Measurements from ENCODE around the gene CACNA1S. TPM values are rescaled to one million over a fixed set of nuclear protein-coding genes. Genes with fewer than 3 reads are reported as not detected.

Gene CACNA1S
- total and polyA plus RNA-seq, 2 of the 8 experiments (the other 6 are each of a cell fraction or from before 2014, with no cell fraction given): 0.06 TPM; not detected in 1

- CTCF ChIA-PET (ENCODE audit: partially characterized antibody): interaction anchor here (5.9 to 23.5 kb wide), 2 partner anchors 13 to 19 kb away, joined by 56 to 532 read pairs; no protein-coding TSS in a partner anchor
- FAIRE-seq: no peak
- peak overlapping the region; percentile 61; the same call in 1 of the 2 replicates for H2AK5ac ChIP-seq (ENCODE audit: low read depth, low read length)
- no peak for TF ChIP-seq MAFK (IDR thresholded peaks at IDR 0.05; ENCODE audit: low read depth, low read length)
- TF ChIP-seq CBX5 (IDR thresholded peaks at IDR 0.05; ENCODE audit: low read depth, low read length): no peak
- no peak for TF ChIP-seq SUZ12 (IDR thresholded peaks at IDR 0.05; ENCODE audit: low read length)
- no peak for TF ChIP-seq POU5F1 (IDR thresholded peaks at IDR 0.05; ENCODE audit: low read depth, low read length)
- no peak for TF ChIP-seq GABPA (IDR thresholded peaks at IDR 0.05; ENCODE audit: borderline replicate concordance, insufficient read depth, low read length)
- TF ChIP-seq ASH2L (IDR thresholded peaks at IDR 0.05; ENCODE audit: low read length): no peak
- TF ChIP-seq E2F6 (IDR thresholded peaks at IDR 0.05): no peak
- no peak for TF ChIP-seq CHD1 (IDR thresholded peaks at IDR 0.05; ENCODE audit: low read depth, low read length)
- no peak for TF ChIP-seq KDM1A (IDR thresholded peaks at IDR 0.05; ENCODE audit: borderline replicate concordance, low read length)
- no peak for TF ChIP-seq ATF2 (IDR thresholded peaks at IDR 0.05; ENCODE audit: low read length)
- TF ChIP-seq KDM4A (IDR thresholded peaks at IDR 0.05; ENCODE audit: low read depth, low read length, severe bottlenecking): no peak
Measured at GRCh38 chr1:201007481-201007880, 104.7 kb downstream of the CACNA1S start.

More at GRCh38 chr1:201007481-201007880, 104.7 kb downstream of the CACNA1S start:
- H2AFZ ChIP-seq (ENCODE audit: low read length): no peak overlapping the region
- H3K23ac ChIP-seq (ENCODE audit: insufficient read length): no peak overlapping the region
- H3K27ac ChIP-seq (ENCODE audit: low read depth, low read length): no peak overlapping the region
- H3K4ac ChIP-seq (replicated peaks; ENCODE audit: insufficient read length, low read depth, low read length): no peak overlapping the region
- no peak for DNase-seq (ENCODE audit: low read depth in 1 of 2, low spot score in 2 of 2)
- peaks cover 6 to 14% of the 10 kb centered on the region in 2 experiments for H4K20me1 ChIP-seq (replicated peaks in 1 of 2; ENCODE audit: control insufficient read depth in 1 of 2, insufficient read depth in 2 of 2, low read length in 2 of 2)
- H3K56ac ChIP-seq (replicated peaks; ENCODE audit: insufficient read length, low read depth, low read length): no peak overlapping the region
- no peaks in the 10 kb centered on the region; a peak in 1 of 4 replicates for H3K79me2 ChIP-seq (ENCODE audit: control insufficient read depth in 1 of 2, insufficient read depth in 2 of 2, low read length in 2 of 2)
- no peaks in the 10 kb centered on the region for H3K9me3 ChIP-seq (ENCODE audit: insufficient read depth in 2 of 2, low read depth in 1 of 2, low read length in 1 of 2)
- no peak overlapping the region for H3K14ac ChIP-seq (ENCODE audit: insufficient read length)
- H3K4me1 ChIP-seq (replicated peaks in 1 of 4; ENCODE audit: control insufficient read depth in 3 of 4, insufficient read depth in 4 of 4, low read length in 3 of 4): peaks cover 0 to 9% (median 6%) of the 10 kb centered on the region in 4 experiments; a peak in 5 of 7 replicates
- no peak overlapping the region for H2BK15ac ChIP-seq (ENCODE audit: low read length)
- H4K8ac ChIP-seq (ENCODE audit: extremely low read depth, insufficient read depth, low read length): no peak overlapping the region
- H2BK5ac ChIP-seq (ENCODE audit: low read depth, low read length): peak overlapping the region; percentile 88; the same call in 1 of the 2 replicates
- H3K79me1 ChIP-seq (ENCODE audit: low read depth, low read length): peaks cover 8% of the 10 kb centered on the region; the same call in 1 of the 2 replicates
- peak overlapping the region; percentile 75; the same call in 1 of the 2 replicates for H2BK12ac ChIP-seq (ENCODE audit: low read depth, low read length)
- peaks cover 10% of the 10 kb centered on the region; the same call in 1 of the 2 replicates for H3K23me2 ChIP-seq (ENCODE audit: low read depth, low read length)
- no peak overlapping the region for H3K18ac ChIP-seq (ENCODE audit: extremely low read depth, low read length)
- peaks cover 0 to 12% (median 1%) of the 10 kb centered on the region in 4 experiments; a peak in 4 of 8 replicates for H3K36me3 ChIP-seq (ENCODE audit: control insufficient read depth in 2 of 4, insufficient read depth in 4 of 4, low read length in 3 of 4)
- H4K5ac ChIP-seq (ENCODE audit: insufficient read length, low read depth, low read length): no peak overlapping the region
- H2BK120ac ChIP-seq (replicated peaks; ENCODE audit: low read depth, low read length): no peak overlapping the region
- POLR2A ChIA-PET (ENCODE audit: partially characterized antibody): no interaction called here
- no peak overlapping the region for H3K9ac ChIP-seq (replicated peaks in 1 of 4; ENCODE audit: extremely low read depth in 1 of 4, low read depth in 3 of 4, low read length in 3 of 4)
- WGBS, 2 experiments (ENCODE audit: extremely low coverage in 1 of 2, insufficient coverage in 1 of 2, insufficient read length in 1 of 2, insufficient replicate concordance in 2 of 2, low coverage in 1 of 2, low lambda C conversion rate in 2 of 2, missing lambda C conversion rate in 1 of 2): 92% methylated on average over 5 of the region's 5 CpGs; no CpG with 5 or more reads in 1 of the 2 experiments
- no peak overlapping the region for H4K91ac ChIP-seq (replicated peaks; ENCODE audit: insufficient read length, low read length)
- H2BK20ac ChIP-seq (ENCODE audit: low read length): no peak overlapping the region
- no peak overlapping the region for H3K4me2 ChIP-seq (ENCODE audit: insufficient read depth in 1 of 2, low read depth in 2 of 2, low read length in 2 of 2)
- H3K4me3 ChIP-seq (ENCODE audit: extremely low read depth in 1 of 4, insufficient read depth in 2 of 4, low read depth in 3 of 4, low read length in 4 of 4): no peak overlapping the region
- H3K27me3 ChIP-seq (replicated peaks in 1 of 4; ENCODE audit: control insufficient read depth in 3 of 4, extremely low read depth in 1 of 4, insufficient read depth in 3 of 4, low read length in 3 of 4): no peaks in the 10 kb centered on the region

Measured in H1 (cell line).